ENCODE measurements around the gene P2RY6.

GRCh38 chr11:73317803-73318202, 45.7 kb downstream of the P2RY6 start:
- TF ChIP-seq CTCF (conservative IDR thresholded peaks at IDR 0.05; ENCODE audit: low read length): no peak
- no peak for TF ChIP-seq EZH2phosphoT487 (IDR thresholded peaks at IDR 0.05; ENCODE audit: borderline replicate concordance)
